WTC11 (cell line): ENCODE results near the gene ARHGAP10. TPM values are rescaled to one million over a fixed set of nuclear protein-coding genes. Genes with fewer than 3 reads are reported as not detected.

ENCODE experiments used
- ATAC-seq: fragments of 200-7000 bp; cut with Tn5 transposase; 2 replicates; pipeline ENCODE4 v1.10.0; 2021; ENCODE audit warnings: mild to moderate bottlenecking, moderate library complexity
- CTCF ChIA-PET: fragments of 300-600 bp; sonication (Branson Sonifier 250); formaldehyde crosslinking; loops from one replicate; lab custom pipeline; 2021; ENCODE audit warnings: antibody characterized with exemption; lab: Charles Lee
- POLR2A ChIA-PET: fragments of 350-600 bp; sonication (Branson Sonifier 250); formaldehyde crosslinking; loops from one replicate; lab custom pipeline; 2021; ENCODE audit warnings: antibody characterized with exemption; lab: Charles Lee
- DNase-seq: peaks from one replicate; pipeline ENCODE4 v3.0.0; 2021; ENCODE audit warnings: low spot score
- H3K27ac Mint-ChIP-seq: 2 replicates; pipeline ENCODE4 v1.8.0; 2021; ENCODE audit warnings: mixed read lengths
- H3K27me3 Mint-ChIP-seq: 2 replicates; pipeline ENCODE4 v1.8.0; 2021; ENCODE audit warnings: low read depth, mild to moderate bottlenecking, moderate library complexity, mixed read lengths
- H3K36me3 Mint-ChIP-seq: 2 replicates; pipeline ENCODE4 v1.8.0; 2021; ENCODE audit warnings: mixed read lengths
- H3K4me1 Mint-ChIP-seq: 2 replicates; pipeline ENCODE4 v1.8.0; 2022; ENCODE audit warnings: mixed read lengths
- H3K4me3 Mint-ChIP-seq: 2 replicates; pipeline ENCODE4 v1.8.0; 2021; ENCODE audit warnings: mild to moderate bottlenecking, moderate library complexity, mixed read lengths
- H3K9me3 Mint-ChIP-seq: 2 replicates; pipeline ENCODE4 v1.8.0; 2021; ENCODE audit warnings: mixed read lengths
- EMX1 ChIP-seq: fragments of 250-450 bp; sonication (Bioruptor Pico); IDR thresholded peaks from 2 replicates; pipeline ENCODE4 v1.8.0; 2021; ENCODE audit warnings: mild to moderate bottlenecking
- HMGA2 ChIP-seq: fragments of 250-450 bp; sonication (Bioruptor Pico); IDR thresholded peaks from 2 replicates; pipeline ENCODE4 v1.4.0; 2021; ENCODE audit warnings: mild to moderate bottlenecking, moderate library complexity
- JUN ChIP-seq: sonication (generic); formaldehyde crosslinking; IDR thresholded peaks from 2 replicates; pipeline ENCODE4 v1.8.0; 2023; ENCODE audit warnings: mild to moderate bottlenecking, missing genetic modification reagents
- NFATC4 ChIP-seq: fragments of 250-450 bp; sonication (Bioruptor Pico); IDR thresholded peaks from 2 replicates; pipeline ENCODE4 v1.9.0; 2021; ENCODE audit warnings: mild to moderate bottlenecking
- NFE2L1 ChIP-seq: sonication (generic); formaldehyde crosslinking; IDR thresholded peaks from 2 replicates; pipeline ENCODE4 v1.8.1; 2023; ENCODE audit warnings: missing genetic modification reagents
- NR1H2 ChIP-seq: sonication (generic); formaldehyde crosslinking; IDR thresholded peaks from 2 replicates; pipeline ENCODE4 v1.9.0; 2021; ENCODE audit warnings: mild to moderate bottlenecking, moderate library complexity, missing genetic modification reagents
- SP1 ChIP-seq: sonication (generic); formaldehyde crosslinking; conservative IDR thresholded peaks from 2 replicates; pipeline ENCODE4 v1.8.1; 2022; ENCODE audit warnings: missing genetic modification reagents
- ZNF138 ChIP-seq: sonication (generic); formaldehyde crosslinking; conservative IDR thresholded peaks from 2 replicates; pipeline ENCODE4 v1.8.1; 2022; ENCODE audit warnings: mild to moderate bottlenecking, moderate library complexity, missing genetic modification reagents
- ZNF219 ChIP-seq: sonication (generic); formaldehyde crosslinking; IDR thresholded peaks from 2 replicates; pipeline ENCODE4 v1.8.0; 2023; ENCODE audit warnings: missing genetic modification reagents, mild to moderate bottlenecking, borderline replicate concordance
- ZNF423 ChIP-seq: fragments of 250-450 bp; sonication (Bioruptor Pico); IDR thresholded peaks from 2 replicates; pipeline ENCODE4 v2.1.2; 2022; ENCODE audit warnings: mild to moderate bottlenecking, moderate library complexity
- total RNA-seq: library from RNA; stranded (reverse); gene quantifications from 3 replicates; pipeline ENCODE4 v1.2.3, GENCODE V29; 2021
- TF ChIP-seq, protein P1 (sequence below): sonication (generic); formaldehyde crosslinking; IDR thresholded peaks from 2 replicates; pipeline ENCODE4 v1.8.1; 2023; ENCODE audit warnings: mild to moderate bottlenecking, missing genetic modification reagents, moderate library complexity
- TF ChIP-seq, protein P2 (sequence below): sonication (generic); formaldehyde crosslinking; IDR thresholded peaks from 2 replicates; pipeline ENCODE4 v1.8.1; 2022; ENCODE audit warnings: missing genetic modification reagents, borderline replicate concordance
- TF ChIP-seq, protein P3 (sequence below): sonication (generic); formaldehyde crosslinking; IDR thresholded peaks from 2 replicates; pipeline ENCODE4 v1.8.1; 2023; ENCODE audit warnings: mild to moderate bottlenecking, missing genetic modification reagents
- TF ChIP-seq, protein P4 (sequence below): sonication (generic); formaldehyde crosslinking; IDR thresholded peaks from 2 replicates; pipeline ENCODE4 v1.8.0; 2023; ENCODE audit warnings: missing genetic modification reagents
- TF ChIP-seq, protein P5 (sequence below): fragments of 250-450 bp; sonication (Bioruptor Pico); IDR thresholded peaks from 2 replicates; pipeline ENCODE4 v1.8.0; 2021; ENCODE audit warnings: mild to moderate bottlenecking
- TF ChIP-seq, protein P6 (sequence below): sonication (generic); formaldehyde crosslinking; IDR thresholded peaks from 2 replicates; pipeline ENCODE4 v1.8.1; 2022; ENCODE audit warnings: low read depth, missing genetic modification reagents, borderline replicate concordance
- TF ChIP-seq, protein P7 (sequence below): sonication (generic); formaldehyde crosslinking; IDR thresholded peaks from 2 replicates; pipeline ENCODE4 v1.8.1; 2023; ENCODE audit warnings: mild to moderate bottlenecking, missing genetic modification reagents, borderline replicate concordance
- TF ChIP-seq, protein P8 (sequence below): fragments of 250-450 bp; sonication (Bioruptor Pico); IDR thresholded peaks from 2 replicates; pipeline ENCODE4 v1.9.0; 2021; ENCODE audit warnings: mild to moderate bottlenecking
- TF ChIP-seq, protein P9 (sequence below): sonication (generic); formaldehyde crosslinking; IDR thresholded peaks from 2 replicates; pipeline ENCODE4 v1.8.0; 2022; ENCODE audit warnings: mild to moderate bottlenecking, missing genetic modification reagents

Gene ARHGAP10
- total RNA-seq, 1 experiment from 2014 or later = 9.6 TPM

DNA sequence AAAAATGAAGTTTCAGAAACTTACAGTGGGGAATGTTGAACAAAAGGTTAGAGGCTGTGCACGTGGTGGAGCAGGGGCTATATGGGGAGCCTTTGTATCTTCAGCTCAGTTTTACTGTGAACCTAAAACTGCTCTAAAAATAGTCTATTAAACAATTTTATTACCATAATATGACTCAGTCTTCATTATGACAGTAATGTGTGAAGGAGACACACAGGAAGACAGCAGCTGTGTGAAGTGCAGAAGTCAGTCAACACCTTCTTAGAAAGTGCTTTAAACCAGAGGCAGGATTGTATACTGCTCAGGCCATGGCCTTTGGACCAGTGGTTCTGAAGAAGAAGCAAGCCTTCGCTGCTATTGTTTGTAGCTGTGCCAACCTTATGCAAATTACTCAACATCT is 89.7 kb downstream of the ARHGAP10 start:
- no peaks in the 10 kb centered on the region for H3K4me1 Mint-ChIP-seq
- no peaks in the 10 kb centered on the region for H3K9me3 Mint-ChIP-seq
- no peaks in the 10 kb centered on the region for H3K36me3 Mint-ChIP-seq
- no peak overlapping the region for H3K27ac Mint-ChIP-seq
- TF ChIP-seq, protein P1, sequence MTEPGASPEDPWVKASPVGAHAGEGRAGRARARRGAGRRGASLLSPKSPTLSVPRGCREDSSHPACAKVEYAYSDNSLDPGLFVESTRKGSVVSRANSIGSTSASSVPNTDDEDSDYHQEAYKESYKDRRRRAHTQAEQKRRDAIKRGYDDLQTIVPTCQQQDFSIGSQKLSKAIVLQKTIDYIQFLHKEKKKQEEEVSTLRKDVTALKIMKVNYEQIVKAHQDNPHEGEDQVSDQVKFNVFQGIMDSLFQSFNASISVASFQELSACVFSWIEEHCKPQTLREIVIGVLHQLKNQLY (CRISPR knock-in tag) = no peak
- TF ChIP-seq NFATC4 (CRISPR knock-in tag) (no peak), ZNF219 (no peak), HMGA2 (no peak), NR1H2 (no peak), ZNF423 (no peak), JUN (CRISPR knock-in tag) (no peak), SP1 (CRISPR knock-in tag) (no peak)
- TF ChIP-seq, protein P2, sequence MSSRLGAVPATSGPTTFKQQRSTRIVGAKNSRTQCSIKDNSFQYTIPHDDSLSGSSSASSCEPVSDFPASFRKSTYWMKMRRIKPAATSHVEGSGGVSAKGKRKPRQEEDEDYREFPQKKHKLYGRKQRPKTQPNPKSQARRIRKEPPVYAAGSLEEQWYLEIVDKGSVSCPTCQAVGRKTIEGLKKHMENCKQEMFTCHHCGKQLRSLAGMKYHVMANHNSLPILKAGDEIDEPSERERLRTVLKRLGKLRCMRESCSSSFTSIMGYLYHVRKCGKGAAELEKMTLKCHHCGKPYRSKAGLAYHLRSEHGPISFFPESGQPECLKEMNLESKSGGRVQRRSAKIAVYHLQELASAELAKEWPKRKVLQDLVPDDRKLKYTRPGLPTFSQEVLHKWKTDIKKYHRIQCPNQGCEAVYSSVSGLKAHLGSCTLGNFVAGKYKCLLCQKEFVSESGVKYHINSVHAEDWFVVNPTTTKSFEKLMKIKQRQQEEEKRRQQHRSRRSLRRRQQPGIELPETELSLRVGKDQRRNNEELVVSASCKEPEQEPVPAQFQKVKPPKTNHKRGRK = no peak
- TF ChIP-seq, protein P3, sequence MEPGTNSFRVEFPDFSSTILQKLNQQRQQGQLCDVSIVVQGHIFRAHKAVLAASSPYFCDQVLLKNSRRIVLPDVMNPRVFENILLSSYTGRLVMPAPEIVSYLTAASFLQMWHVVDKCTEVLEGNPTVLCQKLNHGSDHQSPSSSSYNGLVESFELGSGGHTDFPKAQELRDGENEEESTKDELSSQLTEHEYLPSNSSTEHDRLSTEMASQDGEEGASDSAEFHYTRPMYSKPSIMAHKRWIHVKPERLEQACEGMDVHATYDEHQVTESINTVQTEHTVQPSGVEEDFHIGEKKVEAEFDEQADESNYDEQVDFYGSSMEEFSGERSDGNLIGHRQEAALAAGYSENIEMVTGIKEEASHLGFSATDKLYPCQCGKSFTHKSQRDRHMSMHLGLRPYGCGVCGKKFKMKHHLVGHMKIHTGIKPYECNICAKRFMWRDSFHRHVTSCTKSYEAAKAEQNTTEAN (CRISPR knock-in tag) = no peak
- TF ChIP-seq, protein P4, sequence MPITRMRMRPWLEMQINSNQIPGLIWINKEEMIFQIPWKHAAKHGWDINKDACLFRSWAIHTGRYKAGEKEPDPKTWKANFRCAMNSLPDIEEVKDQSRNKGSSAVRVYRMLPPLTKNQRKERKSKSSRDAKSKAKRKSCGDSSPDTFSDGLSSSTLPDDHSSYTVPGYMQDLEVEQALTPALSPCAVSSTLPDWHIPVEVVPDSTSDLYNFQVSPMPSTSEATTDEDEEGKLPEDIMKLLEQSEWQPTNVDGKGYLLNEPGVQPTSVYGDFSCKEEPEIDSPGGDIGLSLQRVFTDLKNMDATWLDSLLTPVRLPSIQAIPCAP (CRISPR knock-in tag) = no peak
- TF ChIP-seq, protein P5, sequence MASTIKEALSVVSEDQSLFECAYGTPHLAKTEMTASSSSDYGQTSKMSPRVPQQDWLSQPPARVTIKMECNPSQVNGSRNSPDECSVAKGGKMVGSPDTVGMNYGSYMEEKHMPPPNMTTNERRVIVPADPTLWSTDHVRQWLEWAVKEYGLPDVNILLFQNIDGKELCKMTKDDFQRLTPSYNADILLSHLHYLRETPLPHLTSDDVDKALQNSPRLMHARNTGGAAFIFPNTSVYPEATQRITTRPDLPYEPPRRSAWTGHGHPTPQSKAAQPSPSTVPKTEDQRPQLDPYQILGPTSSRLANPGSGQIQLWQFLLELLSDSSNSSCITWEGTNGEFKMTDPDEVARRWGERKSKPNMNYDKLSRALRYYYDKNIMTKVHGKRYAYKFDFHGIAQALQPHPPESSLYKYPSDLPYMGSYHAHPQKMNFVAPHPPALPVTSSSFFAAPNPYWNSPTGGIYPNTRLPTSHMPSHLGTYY (CRISPR knock-in tag) = no peak
- TF ChIP-seq, protein P6, sequence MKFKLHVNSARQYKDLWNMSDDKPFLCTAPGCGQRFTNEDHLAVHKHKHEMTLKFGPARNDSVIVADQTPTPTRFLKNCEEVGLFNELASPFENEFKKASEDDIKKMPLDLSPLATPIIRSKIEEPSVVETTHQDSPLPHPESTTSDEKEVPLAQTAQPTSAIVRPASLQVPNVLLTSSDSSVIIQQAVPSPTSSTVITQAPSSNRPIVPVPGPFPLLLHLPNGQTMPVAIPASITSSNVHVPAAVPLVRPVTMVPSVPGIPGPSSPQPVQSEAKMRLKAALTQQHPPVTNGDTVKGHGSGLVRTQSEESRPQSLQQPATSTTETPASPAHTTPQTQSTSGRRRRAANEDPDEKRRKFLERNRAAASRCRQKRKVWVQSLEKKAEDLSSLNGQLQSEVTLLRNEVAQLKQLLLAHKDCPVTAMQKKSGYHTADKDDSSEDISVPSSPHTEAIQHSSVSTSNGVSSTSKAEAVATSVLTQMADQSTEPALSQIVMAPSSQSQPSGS = no peak
- TF ChIP-seq, protein P7, sequence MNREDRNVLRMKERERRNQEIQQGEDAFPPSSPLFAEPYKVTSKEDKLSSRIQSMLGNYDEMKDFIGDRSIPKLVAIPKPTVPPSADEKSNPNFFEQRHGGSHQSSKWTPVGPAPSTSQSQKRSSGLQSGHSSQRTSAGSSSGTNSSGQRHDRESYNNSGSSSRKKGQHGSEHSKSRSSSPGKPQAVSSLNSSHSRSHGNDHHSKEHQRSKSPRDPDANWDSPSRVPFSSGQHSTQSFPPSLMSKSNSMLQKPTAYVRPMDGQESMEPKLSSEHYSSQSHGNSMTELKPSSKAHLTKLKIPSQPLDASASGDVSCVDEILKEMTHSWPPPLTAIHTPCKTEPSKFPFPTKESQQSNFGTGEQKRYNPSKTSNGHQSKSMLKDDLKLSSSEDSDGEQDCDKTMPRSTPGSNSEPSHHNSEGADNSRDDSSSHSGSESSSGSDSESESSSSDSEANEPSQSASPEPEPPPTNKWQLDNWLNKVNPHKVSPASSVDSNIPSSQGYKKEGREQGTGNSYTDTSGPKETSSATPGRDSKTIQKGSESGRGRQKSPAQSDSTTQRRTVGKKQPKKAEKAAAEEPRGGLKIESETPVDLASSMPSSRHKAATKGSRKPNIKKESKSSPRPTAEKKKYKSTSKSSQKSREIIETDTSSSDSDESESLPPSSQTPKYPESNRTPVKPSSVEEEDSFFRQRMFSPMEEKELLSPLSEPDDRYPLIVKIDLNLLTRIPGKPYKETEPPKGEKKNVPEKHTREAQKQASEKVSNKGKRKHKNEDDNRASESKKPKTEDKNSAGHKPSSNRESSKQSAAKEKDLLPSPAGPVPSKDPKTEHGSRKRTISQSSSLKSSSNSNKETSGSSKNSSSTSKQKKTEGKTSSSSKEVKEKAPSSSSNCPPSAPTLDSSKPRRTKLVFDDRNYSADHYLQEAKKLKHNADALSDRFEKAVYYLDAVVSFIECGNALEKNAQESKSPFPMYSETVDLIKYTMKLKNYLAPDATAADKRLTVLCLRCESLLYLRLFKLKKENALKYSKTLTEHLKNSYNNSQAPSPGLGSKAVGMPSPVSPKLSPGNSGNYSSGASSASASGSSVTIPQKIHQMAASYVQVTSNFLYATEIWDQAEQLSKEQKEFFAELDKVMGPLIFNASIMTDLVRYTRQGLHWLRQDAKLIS (CRISPR knock-in tag) = no peak
- DNase-seq = no peak
- no peak overlapping the region for H3K4me3 Mint-ChIP-seq
- ChIA-PET CTCF (interaction anchor here (1.3 kb wide), 1 partner anchor 45 kb away, joined by 5 read pairs; no protein-coding TSS in a partner anchor), POLR2A (no interaction called here)
- ATAC-seq = no peak
- no peaks in the 10 kb centered on the region for H3K27me3 Mint-ChIP-seq

DNA sequence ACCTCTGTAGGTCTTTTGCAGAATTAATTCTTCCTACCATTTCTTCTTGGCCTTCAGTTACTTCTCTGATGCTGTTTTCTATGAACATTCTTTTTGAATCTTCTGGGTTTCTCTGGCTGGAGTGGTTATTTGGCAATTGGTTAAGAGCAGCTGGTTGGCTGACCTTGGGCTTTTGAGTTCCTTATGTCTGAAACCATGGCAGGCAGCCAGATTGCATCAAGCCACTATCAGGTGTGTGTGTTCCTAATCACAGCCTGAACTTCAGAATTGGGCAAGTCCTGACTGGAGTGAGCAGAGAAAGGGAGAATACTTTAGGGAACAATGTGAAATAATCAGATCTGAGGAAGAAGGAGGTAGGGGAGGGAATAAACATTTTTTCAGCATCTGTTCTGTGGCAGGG is 90.2 kb downstream of the ARHGAP10 start:
- no peaks in the 10 kb centered on the region for H3K9me3 Mint-ChIP-seq
- no peak overlapping the region for H3K4me3 Mint-ChIP-seq
- DNase-seq = no peak
- no peaks in the 10 kb centered on the region for H3K36me3 Mint-ChIP-seq
- CTCF ChIA-PET = interaction anchor here (1.3 kb wide), 1 partner anchor 45 kb away, joined by 5 read pairs; no protein-coding TSS in a partner anchor
- ATAC-seq = no peak
- POLR2A ChIA-PET = no interaction called here
- no peaks in the 10 kb centered on the region for H3K4me1 Mint-ChIP-seq
- H3K27me3 Mint-ChIP-seq = no peaks in the 10 kb centered on the region
- H3K27ac Mint-ChIP-seq = no peak overlapping the region; the same call in 1 of the 2 replicates
- TF ChIP-seq, protein P8, sequence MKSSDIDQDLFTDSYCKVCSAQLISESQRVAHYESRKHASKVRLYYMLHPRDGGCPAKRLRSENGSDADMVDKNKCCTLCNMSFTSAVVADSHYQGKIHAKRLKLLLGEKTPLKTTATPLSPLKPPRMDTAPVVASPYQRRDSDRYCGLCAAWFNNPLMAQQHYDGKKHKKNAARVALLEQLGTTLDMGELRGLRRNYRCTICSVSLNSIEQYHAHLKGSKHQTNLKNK (CRISPR knock-in tag) = no peak
- TF ChIP-seq, protein P1 (CRISPR knock-in tag) = no peak
- TF ChIP-seq NFE2L1 (CRISPR knock-in tag) = no peak
- no peak for TF ChIP-seq EMX1 (CRISPR knock-in tag)
- no peak for TF ChIP-seq ZNF138
- TF ChIP-seq, protein P9, sequence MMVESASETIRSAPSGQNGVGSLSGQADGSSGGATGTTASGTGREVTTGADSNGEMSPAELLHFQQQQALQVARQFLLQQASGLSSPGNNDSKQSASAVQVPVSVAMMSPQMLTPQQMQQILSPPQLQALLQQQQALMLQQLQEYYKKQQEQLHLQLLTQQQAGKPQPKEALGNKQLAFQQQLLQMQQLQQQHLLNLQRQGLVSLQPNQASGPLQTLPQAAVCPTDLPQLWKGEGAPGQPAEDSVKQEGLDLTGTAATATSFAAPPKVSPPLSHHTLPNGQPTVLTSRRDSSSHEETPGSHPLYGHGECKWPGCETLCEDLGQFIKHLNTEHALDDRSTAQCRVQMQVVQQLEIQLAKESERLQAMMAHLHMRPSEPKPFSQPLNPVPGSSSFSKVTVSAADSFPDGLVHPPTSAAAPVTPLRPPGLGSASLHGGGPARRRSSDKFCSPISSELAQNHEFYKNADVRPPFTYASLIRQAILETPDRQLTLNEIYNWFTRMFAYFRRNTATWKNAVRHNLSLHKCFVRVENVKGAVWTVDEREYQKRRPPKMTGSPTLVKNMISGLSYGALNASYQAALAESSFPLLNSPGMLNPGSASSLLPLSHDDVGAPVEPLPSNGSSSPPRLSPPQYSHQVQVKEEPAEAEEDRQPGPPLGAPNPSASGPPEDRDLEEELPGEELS = no peak
